K562 (cell line): ENCODE measurements around the gene ADGRB3. TPM values are rescaled to one million over a fixed set of nuclear protein-coding genes. Genes with fewer than 3 reads are reported as not detected.

Experiments
- ATF7 ChIP-seq: fragments of 450-650 bp; IDR thresholded peaks from 2 replicates; pipeline ENCODE4 v1.7.1; 2014; ENCODE audit warnings: mild to moderate bottlenecking, moderate library complexity
- BDP1 ChIP-seq: IDR thresholded peaks from 3 replicates; pipeline ENCODE4 v1.6.1; 2011; ENCODE audit not compliant: insufficient read length, insufficient read depth
- BRD9 ChIP-seq: fragments of 450-650 bp; IDR thresholded peaks from 2 replicates; pipeline ENCODE4 v1.6.1; 2018; ENCODE audit warnings: low read depth; ENCODE audit not compliant: partially characterized antibody
- ELF2 ChIP-seq: fragments of 250-450 bp; sonication (Bioruptor Pico); IDR thresholded peaks from 2 replicates; pipeline ENCODE4 v1.5.0; 2021; ENCODE audit warnings: mild to moderate bottlenecking
- MCM5 ChIP-seq: fragments of 450-650 bp; IDR thresholded peaks from 2 replicates; pipeline ENCODE4 v1.6.1; 2016; ENCODE audit warnings: low read depth
- NELFE ChIP-seq: IDR thresholded peaks from 2 replicates; pipeline ENCODE4 v1.6.1; 2011; ENCODE audit warnings: mild to moderate bottlenecking; ENCODE audit not compliant: insufficient read depth, insufficient read length
- NFRKB ChIP-seq: fragments of 450-650 bp; IDR thresholded peaks from 2 replicates; pipeline ENCODE4 v1.6.1; 2016; ENCODE audit warnings: low read depth
- NR2F6 ChIP-seq: fragments of 450-650 bp; formaldehyde crosslinking; IDR thresholded peaks from 2 replicates; pipeline ENCODE4 v1.4.0; 2020; ENCODE audit warnings: mild to moderate bottlenecking
- SMC3 ChIP-seq: conservative IDR thresholded peaks from 2 replicates; pipeline ENCODE4 v1.6.1; 2011; ENCODE audit warnings: low read depth, low read length, improper control_type of control experiment; ENCODE audit not compliant: insufficient read depth
- TARDBP ChIP-seq: fragments of 450-650 bp; IDR thresholded peaks from 2 replicates; pipeline ENCODE4 v1.6.1; 2016
- XRCC4 ChIP-seq: IDR thresholded peaks from one replicate; pipeline ENCODE4 v1.6.1; 2011; ENCODE audit not compliant: insufficient read depth, insufficient read length; ENCODE audit errors: extremely low read depth
- ZNF174 ChIP-seq: fragments of 250-450 bp; sonication (Bioruptor Pico); IDR thresholded peaks from 2 replicates; pipeline ENCODE4 v1.4.0; 2020; ENCODE audit warnings: mild to moderate bottlenecking
- ZNF408 ChIP-seq: fragments of 250-450 bp; sonication (Bioruptor Pico); IDR thresholded peaks from 2 replicates; pipeline ENCODE4 v1.4.0; 2020; ENCODE audit warnings: low read depth, mild to moderate bottlenecking, moderate library complexity
- ZNF444 ChIP-seq: fragments of 250-450 bp; sonication (Bioruptor Pico); IDR thresholded peaks from 2 replicates; pipeline ENCODE4 v1.4.0; 2020; ENCODE audit warnings: mild to moderate bottlenecking, moderate library complexity
- ZNF561 ChIP-seq: fragments of 450-650 bp; formaldehyde crosslinking; conservative IDR thresholded peaks from 2 replicates; pipeline ENCODE4 v1.4.0; 2020; ENCODE audit warnings: mild to moderate bottlenecking, moderate library complexity
- polyA plus RNA-seq, 8 experiments: library from polyadenylated mRNA; depleted of rRNA in 4 of 8; stranded (reverse) in 5 of 8; unstranded in 3 of 8; fragments of >200 nt; fragmentation: Nextera tagmentation in 2 of 8; fragmentation: Illumina TruSeq in 1 of 8; extraction: Ambion mirVana in 2 of 8; extraction: Trizol in 1 of 8; gene quantifications; 2 replicates each; pipeline versions ENCODE4 v1.2.1 to v1.2.3, GENCODE V29; 2011 to 2014; ENCODE audit warnings: inconsistent platforms in 1 of 8, missing spikeins in 1 of 8
- total RNA-seq, 7 experiments: library from RNA; depleted of rRNA in 6 of 7; stranded (reverse); fragments of >200 nt in 6 of 7; fragmentation: Illumina TruSeq in 2 of 7; extraction: Trizol in 2 of 7; gene quantifications; 2 replicates each; pipeline versions ENCODE4 v1.2.1 to v1.2.3, GENCODE V29; 2011 to 2021; ENCODE audit warnings: low replicate concordance in 1 of 7
- TF ChIP-seq, protein P1 (sequence below): fragments of 250-450 bp; sonication (Bioruptor Pico); IDR thresholded peaks from 2 replicates; pipeline ENCODE4 v1.5.0; 2020; ENCODE audit warnings: mild to moderate bottlenecking
- TF ChIP-seq, protein P2 (sequence below), 2 experiments: fragments of 450-650 bp; IDR thresholded peaks; 2 replicates each; pipeline ENCODE4 v1.6.1; 2018; ENCODE audit warnings: mild to moderate bottlenecking in 2 of 2, low read depth in 1 of 2; ENCODE audit not compliant: partially characterized antibody in 2 of 2
- TF ChIP-seq, protein P3 (sequence below): fragments of 250-450 bp; sonication (Bioruptor Pico); IDR thresholded peaks from 2 replicates; pipeline ENCODE4 v1.8.0; 2022; ENCODE audit warnings: moderate library complexity, mild to moderate bottlenecking, inconsistent platforms
- TF ChIP-seq, protein P4 (sequence below): fragments of 450-650 bp; IDR thresholded peaks from 2 replicates; pipeline ENCODE4 v1.6.1; 2016; ENCODE audit warnings: mild to moderate bottlenecking

Gene ADGRB3
- total and polyA plus RNA-seq, 9 of the 15 experiments (the other 6 are each of a cell fraction or from before 2014, with no cell fraction given) = 0.90 to 7.8 (median 2.4) TPM

DNA sequence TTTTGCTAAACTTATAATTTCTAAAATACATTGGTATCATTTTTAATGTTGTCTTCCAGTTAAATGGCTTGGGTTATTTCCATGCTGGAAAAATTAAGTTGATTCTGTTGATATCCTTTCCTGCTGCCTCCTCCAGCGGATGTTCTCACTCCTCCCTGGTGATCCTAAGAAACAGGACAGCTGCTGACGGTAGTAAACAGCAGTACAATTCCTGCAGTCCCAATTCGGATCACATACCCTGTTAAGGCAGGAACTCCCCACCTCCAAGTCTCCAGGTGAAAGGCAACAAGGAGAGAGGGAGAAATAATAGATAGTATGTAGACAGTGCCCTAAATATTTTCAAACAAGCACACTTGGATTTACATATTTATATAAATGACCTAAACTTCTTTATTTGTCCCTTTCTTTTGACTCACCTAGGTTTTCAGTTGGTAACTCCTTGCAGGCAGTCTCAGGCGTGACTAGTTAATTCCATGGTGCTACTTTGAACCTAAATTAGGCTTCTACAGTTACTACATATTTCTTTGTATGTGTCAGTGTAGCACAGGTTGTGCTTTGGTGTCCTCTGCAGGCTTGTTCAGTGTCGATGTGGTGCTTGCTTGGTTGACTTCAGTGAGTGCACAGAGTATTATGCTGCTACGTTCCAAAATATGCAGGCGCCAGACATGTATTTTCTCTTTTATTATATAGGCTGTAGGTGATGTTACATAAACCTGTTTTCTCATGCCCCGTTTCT lies 126.0 kb downstream of the ADGRB3 start (continued):
- TF ChIP-seq, protein P1, sequence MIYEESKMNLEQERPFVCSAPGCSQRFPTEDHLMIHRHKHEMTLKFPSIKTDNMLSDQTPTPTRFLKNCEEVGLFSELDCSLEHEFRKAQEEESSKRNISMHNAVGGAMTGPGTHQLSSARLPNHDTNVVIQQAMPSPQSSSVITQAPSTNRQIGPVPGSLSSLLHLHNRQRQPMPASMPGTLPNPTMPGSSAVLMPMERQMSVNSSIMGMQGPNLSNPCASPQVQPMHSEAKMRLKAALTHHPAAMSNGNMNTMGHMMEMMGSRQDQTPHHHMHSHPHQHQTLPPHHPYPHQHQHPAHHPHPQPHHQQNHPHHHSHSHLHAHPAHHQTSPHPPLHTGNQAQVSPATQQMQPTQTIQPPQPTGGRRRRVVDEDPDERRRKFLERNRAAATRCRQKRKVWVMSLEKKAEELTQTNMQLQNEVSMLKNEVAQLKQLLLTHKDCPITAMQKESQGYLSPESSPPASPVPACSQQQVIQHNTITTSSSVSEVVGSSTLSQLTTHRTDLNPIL = no peak
- TF ChIP-seq TARDBP (no peak), MCM5 (no peak), XRCC4 (no peak), NFRKB (no peak), ZNF561 (no peak), ATF7 (no peak), ZNF408 (CRISPR knock-in tag) (no peak), ZNF444 (CRISPR knock-in tag) (no peak), NELFE (no peak), ELF2 (CRISPR knock-in tag) (no peak), BRD9 (no peak), NR2F6 (CRISPR knock-in tag) (no peak), ZNF174 (CRISPR knock-in tag) (no peak), BDP1 (no peak), SMC3 (peak; percentile 51; the same call in 1 of the 2 replicates)
- TF ChIP-seq, protein P2, sequence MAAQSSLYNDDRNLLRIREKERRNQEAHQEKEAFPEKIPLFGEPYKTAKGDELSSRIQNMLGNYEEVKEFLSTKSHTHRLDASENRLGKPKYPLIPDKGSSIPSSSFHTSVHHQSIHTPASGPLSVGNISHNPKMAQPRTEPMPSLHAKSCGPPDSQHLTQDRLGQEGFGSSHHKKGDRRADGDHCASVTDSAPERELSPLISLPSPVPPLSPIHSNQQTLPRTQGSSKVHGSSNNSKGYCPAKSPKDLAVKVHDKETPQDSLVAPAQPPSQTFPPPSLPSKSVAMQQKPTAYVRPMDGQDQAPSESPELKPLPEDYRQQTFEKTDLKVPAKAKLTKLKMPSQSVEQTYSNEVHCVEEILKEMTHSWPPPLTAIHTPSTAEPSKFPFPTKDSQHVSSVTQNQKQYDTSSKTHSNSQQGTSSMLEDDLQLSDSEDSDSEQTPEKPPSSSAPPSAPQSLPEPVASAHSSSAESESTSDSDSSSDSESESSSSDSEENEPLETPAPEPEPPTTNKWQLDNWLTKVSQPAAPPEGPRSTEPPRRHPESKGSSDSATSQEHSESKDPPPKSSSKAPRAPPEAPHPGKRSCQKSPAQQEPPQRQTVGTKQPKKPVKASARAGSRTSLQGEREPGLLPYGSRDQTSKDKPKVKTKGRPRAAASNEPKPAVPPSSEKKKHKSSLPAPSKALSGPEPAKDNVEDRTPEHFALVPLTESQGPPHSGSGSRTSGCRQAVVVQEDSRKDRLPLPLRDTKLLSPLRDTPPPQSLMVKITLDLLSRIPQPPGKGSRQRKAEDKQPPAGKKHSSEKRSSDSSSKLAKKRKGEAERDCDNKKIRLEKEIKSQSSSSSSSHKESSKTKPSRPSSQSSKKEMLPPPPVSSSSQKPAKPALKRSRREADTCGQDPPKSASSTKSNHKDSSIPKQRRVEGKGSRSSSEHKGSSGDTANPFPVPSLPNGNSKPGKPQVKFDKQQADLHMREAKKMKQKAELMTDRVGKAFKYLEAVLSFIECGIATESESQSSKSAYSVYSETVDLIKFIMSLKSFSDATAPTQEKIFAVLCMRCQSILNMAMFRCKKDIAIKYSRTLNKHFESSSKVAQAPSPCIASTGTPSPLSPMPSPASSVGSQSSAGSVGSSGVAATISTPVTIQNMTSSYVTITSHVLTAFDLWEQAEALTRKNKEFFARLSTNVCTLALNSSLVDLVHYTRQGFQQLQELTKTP (IDR thresholded peaks at IDR 0.05; ENCODE audit: low read depth in 1 of 2, partially characterized antibody in 2 of 2) = peak in 1 of 2 experiments; percentile 16
- TF ChIP-seq, protein P3, sequence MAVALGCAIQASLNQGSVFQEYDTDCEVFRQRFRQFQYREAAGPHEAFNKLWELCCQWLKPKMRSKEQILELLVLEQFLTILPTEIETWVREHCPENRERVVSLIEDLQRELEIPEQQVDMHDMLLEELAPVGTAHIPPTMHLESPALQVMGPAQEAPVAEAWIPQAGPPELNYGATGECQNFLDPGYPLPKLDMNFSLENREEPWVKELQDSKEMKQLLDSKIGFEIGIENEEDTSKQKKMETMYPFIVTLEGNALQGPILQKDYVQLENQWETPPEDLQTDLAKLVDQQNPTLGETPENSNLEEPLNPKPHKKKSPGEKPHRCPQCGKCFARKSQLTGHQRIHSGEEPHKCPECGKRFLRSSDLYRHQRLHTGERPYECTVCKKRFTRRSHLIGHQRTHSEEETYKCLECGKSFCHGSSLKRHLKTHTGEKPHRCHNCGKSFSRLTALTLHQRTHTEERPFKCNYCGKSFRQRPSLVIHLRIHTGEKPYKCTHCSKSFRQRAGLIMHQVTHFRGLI (CRISPR knock-in tag) = no peak
- TF ChIP-seq, protein P4, sequence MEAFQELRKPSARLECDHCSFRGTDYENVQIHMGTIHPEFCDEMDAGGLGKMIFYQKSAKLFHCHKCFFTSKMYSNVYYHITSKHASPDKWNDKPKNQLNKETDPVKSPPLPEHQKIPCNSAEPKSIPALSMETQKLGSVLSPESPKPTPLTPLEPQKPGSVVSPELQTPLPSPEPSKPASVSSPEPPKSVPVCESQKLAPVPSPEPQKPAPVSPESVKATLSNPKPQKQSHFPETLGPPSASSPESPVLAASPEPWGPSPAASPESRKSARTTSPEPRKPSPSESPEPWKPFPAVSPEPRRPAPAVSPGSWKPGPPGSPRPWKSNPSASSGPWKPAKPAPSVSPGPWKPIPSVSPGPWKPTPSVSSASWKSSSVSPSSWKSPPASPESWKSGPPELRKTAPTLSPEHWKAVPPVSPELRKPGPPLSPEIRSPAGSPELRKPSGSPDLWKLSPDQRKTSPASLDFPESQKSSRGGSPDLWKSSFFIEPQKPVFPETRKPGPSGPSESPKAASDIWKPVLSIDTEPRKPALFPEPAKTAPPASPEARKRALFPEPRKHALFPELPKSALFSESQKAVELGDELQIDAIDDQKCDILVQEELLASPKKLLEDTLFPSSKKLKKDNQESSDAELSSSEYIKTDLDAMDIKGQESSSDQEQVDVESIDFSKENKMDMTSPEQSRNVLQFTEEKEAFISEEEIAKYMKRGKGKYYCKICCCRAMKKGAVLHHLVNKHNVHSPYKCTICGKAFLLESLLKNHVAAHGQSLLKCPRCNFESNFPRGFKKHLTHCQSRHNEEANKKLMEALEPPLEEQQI = no peak; the same call in 1 of the 2 replicates
